Urothelium cell line (cell line): ENCODE data around the gene NTNG1.
"Not testable (repeated sequence)": the region's sequence is repeated elsewhere in the genome, so short reads cannot be mapped to it uniquely, and the experiment has no call there.

Source experiments
- DNase-seq: peaks from one replicate; pipeline ENCODE4 v3.0.0; 2011; ENCODE audit warnings: low spot score, mixed read lengths
- FAIRE-seq: peaks from 2 replicates; lab custom pipeline; 2011; peaks lifted over from hg19 to GRCh38; lab: Jason Lieb, UNC

NTNG1 gene

GRCh38 chr1:107142140-107142542, 1.3 kb downstream of the NTNG1 start:
- no peak for FAIRE-seq

GRCh38 chr1:107142666-107143065, 1.8 kb downstream of the NTNG1 start:
- DNase-seq (no peak), FAIRE-seq (no peak)

More at GRCh38 chr1:107142140-107142542, 1.3 kb downstream of the NTNG1 start:
- peak; percentile 21 for DNase-seq

- DNase-seq (no peak), FAIRE-seq (no peak)
Observed at GRCh38 chr1:107145637-107146036, 4.8 kb downstream of the NTNG1 start.

GRCh38 chr1:107147843-107148242, 7.0 kb downstream of the NTNG1 start:
- DNase-seq, result no peak

GRCh38 chr1:107149946-107150345, 9.1 kb downstream of the NTNG1 start:
- DNase-seq (no peak), FAIRE-seq (no peak)

More at GRCh38 chr1:107147843-107148242, 7.0 kb downstream of the NTNG1 start:
- FAIRE-seq, result no peak

- FAIRE-seq, result no peak
- DNase-seq, result no peak
Observed at GRCh38 chr1:107151295-107151694, 10.5 kb downstream of the NTNG1 start.

- no peak for DNase-seq
- FAIRE-seq, result no peak
Observed at GRCh38 chr1:107152395-107152794, 11.6 kb downstream of the NTNG1 start.

GRCh38 chr1:107153014-107153413, 12.2 kb downstream of the NTNG1 start:
- no peak for FAIRE-seq
- peak; percentile 38 for DNase-seq

- DNase-seq (no peak), FAIRE-seq (no peak)
Observed at GRCh38 chr1:107158496-107158895, 17.7 kb downstream of the NTNG1 start.

- no peak for FAIRE-seq
- DNase-seq, result no peak
Observed at GRCh38 chr1:107158991-107159390, 18.2 kb downstream of the NTNG1 start.

- no peak for FAIRE-seq
Observed at GRCh38 chr1:107162745-107163144, 21.9 kb downstream of the NTNG1 start.

GRCh38 chr1:107164901-107165300, 24.1 kb downstream of the NTNG1 start:
- FAIRE-seq, DNase-seq: not testable (repeated sequence)

More at GRCh38 chr1:107162745-107163144, 21.9 kb downstream of the NTNG1 start:
- no peak for DNase-seq

GRCh38 chr1:107169615-107170014, 28.8 kb downstream of the NTNG1 start:
- FAIRE-seq (no peak), DNase-seq (no peak)

GRCh38 chr1:107171333-107171732, 30.5 kb downstream of the NTNG1 start:
- FAIRE-seq, result no peak
- DNase-seq, result no peak

- DNase-seq, result no peak
- FAIRE-seq, result no peak
Observed at GRCh38 chr1:107172450-107173170, 31.8 kb downstream of the NTNG1 start.

GRCh38 chr1:107175102-107175909, 34.5 kb downstream of the NTNG1 start:
- no peak for FAIRE-seq
- DNase-seq, result no peak

- FAIRE-seq, result no peak
- DNase-seq, result no peak
Observed at GRCh38 chr1:107181253-107181969, 40.6 kb downstream of the NTNG1 start.

- FAIRE-seq (no peak), DNase-seq (no peak)
Observed at GRCh38 chr1:107183011-107183410, 42.2 kb downstream of the NTNG1 start.

GRCh38 chr1:107184888-107185287, 44.0 kb downstream of the NTNG1 start:
- FAIRE-seq (no peak), DNase-seq (no peak)

- no peak for DNase-seq
- FAIRE-seq, result no peak
Observed at GRCh38 chr1:107187399-107187798, 46.6 kb downstream of the NTNG1 start.

GRCh38 chr1:107188160-107188559, 47.3 kb downstream of the NTNG1 start:
- no peak for FAIRE-seq
- DNase-seq, result no peak
